ENCODE data around the gene RTN4R. TPM values are rescaled to one million over a fixed set of nuclear protein-coding genes. Genes with fewer than 3 reads are reported as not detected.

The RTN4R gene
- total and polyA plus RNA-seq, 2 of the 13 experiments (the other 11 are each of a cell fraction or from before 2014, with no cell fraction given): 0.22 to 0.77 TPM

DNA sequence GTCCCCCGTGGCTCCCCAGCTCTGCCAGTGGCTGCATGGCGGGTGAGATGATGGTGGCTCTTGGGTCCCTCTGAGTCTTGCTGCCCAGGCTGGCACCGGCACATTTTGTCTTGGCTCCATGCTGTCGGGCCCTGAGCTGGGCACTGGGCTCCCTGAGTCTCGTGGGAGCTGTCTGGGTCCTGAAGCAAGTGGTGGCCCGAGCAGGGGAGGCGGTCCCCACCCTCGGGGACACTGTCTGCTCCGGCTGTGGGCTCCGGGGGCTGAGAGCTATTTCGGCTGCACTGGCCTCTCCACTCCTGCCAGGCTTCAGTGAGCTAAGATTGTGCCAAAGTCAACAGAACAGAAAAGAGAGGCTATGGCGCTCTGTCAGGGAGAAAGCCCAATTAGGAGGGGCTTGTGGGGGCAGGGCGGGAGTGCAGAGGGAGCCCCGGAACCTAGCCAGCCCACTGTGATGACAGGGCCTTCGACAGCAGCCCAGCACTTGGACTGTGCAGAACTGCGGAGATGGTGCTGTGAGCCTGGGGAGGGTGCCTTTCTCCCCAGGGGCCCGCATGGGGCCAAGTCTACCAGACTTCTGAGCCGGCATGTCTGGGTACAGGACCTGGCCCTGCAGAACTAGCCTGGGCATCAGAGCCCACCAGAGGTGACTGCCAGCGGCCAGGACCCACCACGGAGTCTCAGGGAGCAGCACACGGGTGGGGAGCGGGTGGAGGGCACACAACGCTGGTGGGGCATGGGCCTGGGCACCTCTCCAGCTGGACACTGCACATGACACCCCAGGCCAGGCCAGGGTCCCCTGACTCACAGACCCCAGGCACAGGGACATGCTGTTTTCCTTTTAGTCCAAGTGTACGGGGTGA is 38.0 kb downstream of the RTN4R start:
- Histone ChIP-seq H3K36me3 (replicated peaks in 1 of 2; ENCODE audit: control insufficient read depth in 1 of 2, insufficient read depth in 2 of 2, low read length in 2 of 2) (no peaks in the 10 kb centered on the region), H2AFZ (ENCODE audit: low read length) (no peak overlapping the region), H3K27ac (ENCODE audit: extremely low read length, insufficient read depth, low read length) (no peak overlapping the region), H3K4me2 (ENCODE audit: low read depth, low read length) (no peak overlapping the region), H3K4me3 (replicated peaks in 1 of 3; ENCODE audit: insufficient read depth in 1 of 3, low read depth in 2 of 3, low read length in 3 of 3) (no peak overlapping the region), H3K79me2 (ENCODE audit: insufficient read depth, low read length) (no peaks in the 10 kb centered on the region), H3K27me3 (ENCODE audit: control insufficient read depth in 1 of 2, insufficient read depth in 2 of 2, low read length in 2 of 2) (peaks cover 37 to 85% of the 10 kb centered on the region in 2 experiments), H3K9me3 (ENCODE audit: low read length) (no peaks in the 10 kb centered on the region), H4K20me1 (ENCODE audit: insufficient read depth, low read length) (no peaks in the 10 kb centered on the region), H3K4me1 (ENCODE audit: insufficient read depth, low read length) (no peaks in the 10 kb centered on the region), H3K9ac (ENCODE audit: insufficient read depth, low read depth, low read length) (no peak overlapping the region)
- 14% methylated on average over 9 of the region's 24 CpGs for WGBS (ENCODE audit: low lambda C conversion rate)
- no peak for ATAC-seq
- no peak for FAIRE-seq
- DNase-seq (ENCODE audit: low spot score): no peak
- ChIA-PET CTCF (ENCODE audit: low intra/inter-chr PET ratio, low total read pairs) (no interaction called here), POLR2A (no interaction called here)
- TF ChIP-seq ZNF335 (CRISPR knock-in tag; IDR thresholded peaks at IDR 0.05) (no peak), REPIN1 (CRISPR knock-in tag; IDR thresholded peaks at IDR 0.05; ENCODE audit: borderline replicate concordance, low read depth) (no peak), ZNF33A (CRISPR knock-in tag; IDR thresholded peaks at IDR 0.05; ENCODE audit: borderline replicate concordance) (no peak), ELK4 (CRISPR knock-in tag; IDR thresholded peaks at IDR 0.05; ENCODE audit: borderline replicate concordance) (no peak), DPF2 (CRISPR knock-in tag; IDR thresholded peaks at IDR 0.05; ENCODE audit: borderline replicate concordance, low read depth) (no peak), ZNF136 (CRISPR knock-in tag; IDR thresholded peaks at IDR 0.05; ENCODE audit: low read depth) (no peak), TBP (CRISPR knock-in tag; IDR thresholded peaks at IDR 0.05) (no peak), YEATS2 (CRISPR knock-in tag; IDR thresholded peaks at IDR 0.05; ENCODE audit: borderline replicate concordance) (no peak), ZC3H4 (CRISPR knock-in tag; IDR thresholded peaks at IDR 0.05; ENCODE audit: borderline replicate concordance) (no peak), DMAP1 (CRISPR knock-in tag; IDR thresholded peaks at IDR 0.05) (no peak), POGZ (CRISPR knock-in tag; IDR thresholded peaks at IDR 0.05) (no peak), MAFK (conservative IDR thresholded peaks at IDR 0.05 in 1 of 2, IDR thresholded peaks at IDR 0.05 in 1 of 2; ENCODE audit: low read length in 2 of 2) (no peak), STAT5B (CRISPR knock-in tag; IDR thresholded peaks at IDR 0.05) (no peak)
- in situ Hi-C loops (cut with HindIII; ENCODE audit: extremely low pct_ligation_motif_present, low pct_unique_long_range_greater_than_20kb) (loop anchor here (10.0 kb wide), 1 partner anchor 75 kb away; the partner anchor contains the start of gene CCDC188), intact Hi-C loops (cut with micrococcal nuclease; ENCODE audit: unreplicated experiment) (no loop called here)
- no TSS peak for BruUV-seq (replicated peaks)

Data from HepG2 (cell line).